ENCODE measurements around the gene CCDC144A.
"Not testable (repeated sequence)": the region's sequence is repeated elsewhere in the genome, so short reads cannot be mapped to it uniquely, and the experiment has no call there.

DNA sequence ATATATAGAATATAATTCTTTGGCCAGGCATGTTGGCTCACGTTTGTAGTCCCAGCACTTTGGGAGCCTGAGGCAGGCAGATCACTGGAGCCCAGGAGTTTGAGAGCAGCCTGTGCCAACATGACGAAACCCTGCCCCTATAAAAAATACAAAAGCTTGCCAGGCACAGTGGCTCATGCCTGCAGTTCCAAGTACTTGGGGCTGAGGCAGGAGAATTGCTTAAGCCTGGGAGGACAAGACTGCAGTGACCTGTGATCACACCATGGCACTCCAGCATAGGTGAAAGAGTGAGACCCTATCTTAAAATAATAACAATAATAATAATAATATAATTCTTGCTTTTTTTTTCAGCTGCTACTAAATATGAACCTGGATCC is 83.1 kb downstream of the CCDC144A start:
- TF ChIP-seq, protein P1, sequence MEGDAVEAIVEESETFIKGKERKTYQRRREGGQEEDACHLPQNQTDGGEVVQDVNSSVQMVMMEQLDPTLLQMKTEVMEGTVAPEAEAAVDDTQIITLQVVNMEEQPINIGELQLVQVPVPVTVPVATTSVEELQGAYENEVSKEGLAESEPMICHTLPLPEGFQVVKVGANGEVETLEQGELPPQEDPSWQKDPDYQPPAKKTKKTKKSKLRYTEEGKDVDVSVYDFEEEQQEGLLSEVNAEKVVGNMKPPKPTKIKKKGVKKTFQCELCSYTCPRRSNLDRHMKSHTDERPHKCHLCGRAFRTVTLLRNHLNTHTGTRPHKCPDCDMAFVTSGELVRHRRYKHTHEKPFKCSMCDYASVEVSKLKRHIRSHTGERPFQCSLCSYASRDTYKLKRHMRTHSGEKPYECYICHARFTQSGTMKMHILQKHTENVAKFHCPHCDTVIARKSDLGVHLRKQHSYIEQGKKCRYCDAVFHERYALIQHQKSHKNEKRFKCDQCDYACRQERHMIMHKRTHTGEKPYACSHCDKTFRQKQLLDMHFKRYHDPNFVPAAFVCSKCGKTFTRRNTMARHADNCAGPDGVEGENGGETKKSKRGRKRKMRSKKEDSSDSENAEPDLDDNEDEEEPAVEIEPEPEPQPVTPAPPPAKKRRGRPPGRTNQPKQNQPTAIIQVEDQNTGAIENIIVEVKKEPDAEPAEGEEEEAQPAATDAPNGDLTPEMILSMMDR (IDR thresholded peaks at IDR 0.05), result not testable (repeated sequence)
- not testable (repeated sequence) for TF ChIP-seq POLR2AphosphoS5, POLR2A (IDR thresholded peaks at IDR 0.05)
